ENCODE measurements around the gene SECISBP2L.

The SECISBP2L gene

GRCh38 chr15:48962662-48963523 is 83.4 kb downstream of the SECISBP2L start:
- no peak for DNase-seq

DNA sequence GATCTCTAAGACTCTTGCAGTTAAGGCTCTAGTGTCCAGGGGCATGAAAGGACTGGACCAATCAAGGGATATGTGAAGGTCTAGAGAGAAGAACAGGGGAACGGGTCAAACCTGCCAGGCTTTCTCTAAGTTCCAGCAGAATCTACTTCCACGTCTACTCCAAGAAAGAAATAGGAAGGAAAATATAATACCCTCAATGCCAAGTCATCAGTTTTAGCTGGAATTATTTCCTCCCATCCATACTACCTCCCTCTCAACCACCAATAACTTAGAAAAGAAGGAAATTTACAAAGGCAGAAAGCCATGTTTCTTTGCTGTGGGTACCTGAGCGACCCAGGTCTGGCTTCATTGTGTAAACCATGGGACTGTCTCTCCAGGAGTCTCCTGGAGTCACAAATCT is 90.3 kb downstream of the SECISBP2L start:
- no peak for DNase-seq

GRCh38 chr15:48955370-48955769 is 90.9 kb downstream of the SECISBP2L start:
- no peak for DNase-seq

DNA sequence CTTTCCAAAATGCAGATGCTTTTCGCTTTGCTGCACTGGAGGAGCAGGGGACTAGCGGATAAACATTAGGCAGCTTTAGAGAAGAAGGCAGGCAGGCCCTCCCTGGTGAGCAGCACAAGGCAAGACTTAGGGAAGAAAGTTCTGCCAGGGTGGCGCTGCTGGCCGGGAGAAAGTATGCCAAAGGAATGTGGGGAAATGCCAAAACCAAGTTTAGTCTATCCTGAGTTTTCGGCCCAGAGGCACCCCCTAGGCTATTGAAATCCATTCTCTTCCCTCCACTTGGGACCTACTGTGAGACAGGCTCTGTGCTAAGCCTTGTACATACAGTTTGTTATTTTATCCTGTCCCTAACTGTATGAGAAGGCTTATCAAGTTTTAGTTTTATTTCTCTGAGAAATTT is 91.7 kb downstream of the SECISBP2L start:
- no peak for DNase-seq

DNA sequence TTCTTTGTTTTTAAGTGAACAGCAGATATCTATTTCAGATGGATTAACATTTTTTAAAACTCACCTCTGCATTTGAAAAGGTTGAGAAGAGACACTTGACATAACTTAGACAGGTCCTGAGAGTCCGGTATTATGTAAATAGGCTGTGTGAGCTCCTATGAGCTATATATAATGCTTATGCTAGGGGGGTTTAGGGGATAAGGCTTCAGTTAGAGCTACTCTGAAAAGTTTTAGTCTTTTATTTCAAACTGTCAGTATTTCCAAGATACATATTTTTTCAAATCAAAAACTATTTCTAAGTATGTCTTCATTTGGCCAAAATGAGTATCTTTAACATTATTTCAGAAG is 99.4 kb downstream of the SECISBP2L start:
- DNase-seq: no peak

DNA sequence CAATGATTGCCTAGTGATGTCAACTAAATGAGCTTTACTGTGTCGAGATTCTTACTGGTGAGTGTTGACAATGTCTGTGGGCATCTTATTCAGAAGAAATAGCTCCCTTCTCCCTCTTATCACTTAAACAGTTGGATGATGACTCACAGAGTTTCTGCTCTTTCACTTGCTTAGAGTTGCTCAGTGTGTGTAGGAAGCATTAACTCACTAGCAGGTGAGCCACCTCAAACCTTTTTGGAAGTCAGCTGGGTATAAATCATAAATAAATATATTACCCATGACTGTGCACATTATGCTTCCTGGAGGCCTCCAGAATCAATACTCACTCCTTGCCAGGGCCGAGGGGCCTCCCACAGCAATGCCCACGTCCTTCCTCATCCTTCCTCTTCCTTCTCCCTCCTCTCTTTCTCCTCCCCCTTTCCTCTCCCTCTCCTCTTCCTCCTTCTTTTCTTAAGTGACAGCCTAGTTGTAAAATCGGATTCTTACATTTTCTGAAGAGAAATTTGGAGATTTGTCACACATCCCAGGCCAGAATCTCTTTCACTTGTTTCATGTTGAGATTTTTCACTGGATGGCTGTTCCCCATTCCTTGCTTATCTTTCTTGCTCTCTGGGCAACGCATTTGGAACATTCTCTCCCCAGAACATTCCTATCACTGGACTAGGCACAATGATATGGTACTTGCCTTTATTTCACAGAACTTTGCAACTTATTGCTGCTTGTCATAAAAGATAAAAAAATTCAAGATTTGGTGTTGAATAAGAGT is 100.0 kb downstream of the SECISBP2L start:
- no peak for DNase-seq

GRCh38 chr15:48945386-48945785 is 100.9 kb downstream of the SECISBP2L start:
- DNase-seq: no peak

DNA sequence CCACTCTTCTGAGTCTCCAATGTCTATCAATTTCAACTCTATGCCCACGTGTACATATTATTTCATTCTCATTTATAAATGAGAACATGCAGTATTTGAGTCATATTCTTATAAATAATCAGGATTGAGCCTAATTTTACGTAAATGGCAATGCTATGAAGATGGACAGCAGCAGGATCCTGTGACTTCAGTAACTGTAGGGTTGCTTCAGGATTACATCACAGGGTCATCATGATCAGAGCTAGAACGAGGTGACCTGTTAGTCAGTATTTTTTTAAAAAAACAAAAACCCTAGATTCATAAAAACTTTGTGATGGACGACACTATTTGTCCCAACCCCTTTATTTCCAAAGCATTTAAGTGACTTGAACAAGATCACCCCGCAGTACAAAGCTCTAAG is 104.3 kb downstream of the SECISBP2L start:
- no peak for DNase-seq

- DNase-seq: no peak
Measured at GRCh38 chr15:48940508-48940907, 105.7 kb downstream of the SECISBP2L start.

DNA sequence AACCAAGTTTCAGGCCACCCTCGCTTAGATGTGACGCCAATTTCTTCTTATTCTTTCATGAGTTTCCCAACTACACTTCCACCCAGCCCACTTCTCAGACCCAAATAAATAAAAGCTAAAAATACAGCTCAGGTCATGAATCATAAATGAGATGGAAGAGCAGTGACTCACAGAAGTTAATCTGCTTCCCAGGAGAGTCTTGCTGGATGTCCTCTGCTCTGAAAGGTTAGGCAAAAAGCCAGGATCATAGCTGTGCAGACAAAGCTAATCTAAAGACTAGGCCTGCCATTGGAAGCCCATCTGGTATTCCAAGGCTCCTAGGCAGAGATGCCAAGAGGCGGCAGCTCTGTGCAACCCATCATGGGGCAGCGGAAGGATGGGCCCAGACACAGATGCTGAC is 106.6 kb downstream of the SECISBP2L start:
- no peak for DNase-seq
